Muscle of arm (tissue), 12 donors: ENCODE measurements around the gene STX1B. TPM values are rescaled to one million over a fixed set of nuclear protein-coding genes. Genes with fewer than 3 reads are reported as not detected.
A peak's percentile ranks its signal among the peaks of the same experiment; 100 is the strongest.
"Not testable (repeated sequence)": the region's sequence is repeated elsewhere in the genome, so short reads cannot be mapped to it uniquely, and the experiment has no call there.

Experiments used
- DNase-seq: peaks from one replicate; pipeline ENCODE4 v3.0.0-alpha.2; 2013
- polyA plus RNA-seq, 12 donors: library from polyadenylated mRNA; unstranded; fragments of 120-200 nt; gene quantifications; one replicate each; pipeline ENCODE4 v1.2.1, GENCODE V29; 2013; ENCODE audit not compliant: insufficient read length in 12 of 12

The STX1B gene
- polyA plus RNA-seq, 12 donors = 0.78 to 7.1 (median 1.5) TPM; not detected in 2

DNA sequence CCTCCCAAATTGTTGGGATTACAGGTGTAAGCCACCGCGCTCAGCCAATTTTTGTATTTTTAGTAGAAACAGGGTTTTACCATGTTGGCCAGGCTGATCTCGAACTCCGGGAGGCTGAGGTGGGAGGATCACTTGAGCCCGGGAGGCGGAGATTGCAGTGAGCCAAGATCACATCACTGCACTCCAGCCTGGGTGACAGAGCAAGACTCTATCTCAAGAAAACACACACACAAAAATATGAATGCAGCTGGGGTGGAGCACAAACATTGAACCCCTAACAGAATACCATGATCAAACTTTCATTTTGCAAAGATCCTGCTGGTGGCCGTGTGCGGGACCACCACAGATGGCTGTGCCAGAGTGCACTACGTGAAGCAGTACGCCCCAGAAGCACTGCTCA lies 7.3 kb upstream of the STX1B start:
- not testable (repeated sequence) for DNase-seq

DNA sequence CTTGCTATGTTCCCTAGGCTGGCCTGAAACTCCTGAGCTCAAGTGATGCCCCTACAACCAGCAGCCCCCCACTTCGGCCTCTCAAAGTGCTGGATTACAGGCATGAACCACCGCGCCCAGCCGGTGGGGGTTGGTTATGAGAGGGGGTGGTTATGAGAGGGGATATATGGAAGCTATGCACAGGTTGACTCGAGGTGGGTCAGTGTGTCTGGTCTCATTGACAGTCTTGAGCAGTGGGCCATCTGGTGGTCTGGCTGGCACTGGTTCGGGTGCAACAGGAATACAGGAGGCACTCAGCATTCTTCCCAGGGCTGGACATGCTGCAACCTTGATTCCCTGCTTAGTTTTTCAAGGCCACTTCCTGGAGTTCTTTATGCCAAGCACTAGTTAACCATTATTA lies 5.6 kb upstream of the STX1B start:
- DNase-seq = no peak

DNA sequence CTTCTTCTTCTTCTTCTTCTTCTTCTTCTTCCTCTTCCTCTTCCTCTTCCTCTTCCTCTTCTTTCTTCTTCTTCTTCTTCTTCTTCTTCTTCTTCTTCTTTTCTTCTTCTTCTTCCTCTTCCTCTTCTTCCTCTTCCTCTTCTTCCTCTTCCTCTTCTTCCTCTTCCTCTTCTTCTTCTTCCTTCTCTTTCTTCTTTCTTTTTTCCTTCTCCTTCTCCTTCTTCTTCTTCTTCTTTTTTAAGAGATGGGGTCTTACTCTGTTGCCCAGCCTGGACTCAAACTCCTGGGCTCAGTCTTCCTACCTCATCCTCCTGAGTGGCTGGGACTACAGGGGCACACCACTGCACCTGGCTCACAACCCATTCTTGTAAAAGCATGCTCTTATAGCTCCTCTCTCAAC lies 2.9 kb upstream of the STX1B start:
- DNase-seq = not testable (repeated sequence)

DNA sequence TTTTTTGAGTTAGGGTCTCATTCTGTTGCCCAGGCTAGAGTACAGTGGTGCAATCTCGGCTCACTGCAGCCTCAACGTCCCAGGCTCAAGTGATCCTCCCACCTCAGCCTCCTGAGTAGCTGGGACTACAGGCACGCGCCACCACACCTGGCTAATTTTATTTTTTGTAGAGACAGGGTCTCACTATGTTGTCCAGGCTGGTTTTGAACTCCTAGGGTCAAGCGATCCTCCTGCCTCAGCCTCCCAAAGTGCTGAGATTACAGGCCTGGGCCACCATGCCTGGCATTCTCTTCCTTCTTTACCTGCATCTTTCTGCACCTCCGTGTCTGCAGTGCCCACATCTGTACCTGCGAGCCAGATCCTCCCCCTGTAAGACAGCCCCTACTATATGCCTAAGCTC lies 1.4 kb upstream of the STX1B start:
- DNase-seq = not testable (repeated sequence)

DNA sequence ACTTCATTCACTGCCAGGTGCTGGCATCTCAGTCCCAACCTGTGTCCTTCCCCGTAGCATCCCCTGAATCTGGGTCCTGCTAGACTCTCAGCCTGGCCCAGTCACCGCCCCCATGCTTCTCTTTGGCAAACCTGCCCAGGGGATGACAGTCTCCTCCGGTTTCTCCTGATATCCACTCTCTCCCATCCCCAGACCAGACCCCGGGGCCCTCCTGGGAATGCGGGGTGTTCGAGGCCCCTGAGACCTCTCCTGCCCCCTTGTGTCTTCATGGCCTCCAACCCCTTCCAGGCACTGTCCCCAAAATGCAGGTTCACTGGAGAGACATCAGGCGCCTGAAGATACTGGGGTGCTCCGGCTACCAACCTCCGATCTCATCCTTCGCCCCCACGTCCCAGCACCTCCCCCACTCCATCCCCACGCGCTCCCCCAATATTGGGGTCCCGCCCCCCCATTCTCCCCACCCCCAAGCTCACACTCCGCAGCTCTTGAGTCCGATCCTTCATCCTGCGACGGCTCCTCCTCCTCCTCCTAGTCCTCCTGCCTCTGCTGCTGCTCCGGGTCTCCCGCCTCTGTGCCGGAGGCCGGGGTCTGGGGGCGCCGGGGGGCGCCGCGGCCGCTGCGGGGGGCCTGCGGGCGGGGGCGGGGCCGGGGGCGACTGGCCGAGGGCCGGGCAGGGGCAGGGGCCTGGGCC lies 399 bp downstream of the STX1B start:
- DNase-seq = no peak

DNA sequence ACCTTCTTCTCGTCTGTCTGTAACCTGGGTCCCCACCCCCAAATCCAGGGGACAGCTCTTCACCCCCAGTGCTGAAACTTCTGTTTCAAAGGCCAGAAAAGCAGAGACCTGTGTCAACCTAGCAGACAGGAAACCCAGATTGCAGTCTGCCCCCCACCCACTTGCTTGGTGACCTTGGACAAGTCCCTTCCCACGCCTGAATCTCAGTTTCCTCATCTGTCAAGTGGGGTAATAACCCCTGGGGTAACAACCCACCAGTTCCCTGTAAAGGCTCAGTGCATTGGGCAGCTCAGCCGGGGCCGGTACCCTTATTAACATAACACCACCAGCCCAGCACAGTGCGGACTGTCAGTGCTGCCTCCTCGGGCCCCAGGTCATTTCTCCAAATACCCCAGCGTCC lies 1.3 kb downstream of the STX1B start:
- no peak for DNase-seq

DNA sequence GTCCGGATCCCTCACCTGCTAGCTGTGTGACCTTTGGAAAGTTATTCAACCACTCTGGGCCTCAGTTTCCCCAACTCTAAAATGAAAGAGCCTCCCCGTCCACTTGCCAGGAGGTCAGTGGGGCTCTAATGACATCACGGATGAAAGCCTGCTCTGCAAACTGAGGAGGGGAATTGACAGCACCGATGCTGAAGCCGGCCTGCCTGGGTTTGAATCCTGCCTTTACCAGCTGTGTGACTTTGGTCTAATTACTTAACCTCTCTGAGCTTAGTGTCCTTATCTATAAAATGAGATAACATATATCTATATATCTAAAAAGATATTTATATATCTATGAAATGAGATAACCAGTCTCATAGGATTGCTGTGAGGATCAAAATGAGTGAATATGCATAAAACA lies 1.9 kb downstream of the STX1B start:
- no peak for DNase-seq

DNA sequence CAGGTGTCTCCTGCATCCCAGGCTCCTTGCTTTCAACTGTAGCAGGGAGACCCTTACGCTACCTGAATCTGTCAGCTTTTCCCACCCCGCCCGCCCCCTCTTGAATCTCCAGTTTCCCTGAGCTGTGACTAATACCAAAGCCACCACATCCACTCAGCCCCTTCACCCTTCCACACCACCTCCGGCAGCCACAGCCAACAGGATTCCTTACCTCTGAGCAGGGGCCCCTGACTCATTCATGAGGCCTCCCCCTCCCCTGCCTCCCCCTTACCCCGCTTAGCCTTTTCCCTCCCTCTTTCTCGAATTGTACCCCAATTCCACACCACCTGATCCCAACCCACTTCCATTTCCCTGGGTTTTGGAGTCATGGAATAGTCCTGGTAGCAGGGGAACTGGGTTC lies 2.3 kb downstream of the STX1B start:
- no peak for DNase-seq

DNA sequence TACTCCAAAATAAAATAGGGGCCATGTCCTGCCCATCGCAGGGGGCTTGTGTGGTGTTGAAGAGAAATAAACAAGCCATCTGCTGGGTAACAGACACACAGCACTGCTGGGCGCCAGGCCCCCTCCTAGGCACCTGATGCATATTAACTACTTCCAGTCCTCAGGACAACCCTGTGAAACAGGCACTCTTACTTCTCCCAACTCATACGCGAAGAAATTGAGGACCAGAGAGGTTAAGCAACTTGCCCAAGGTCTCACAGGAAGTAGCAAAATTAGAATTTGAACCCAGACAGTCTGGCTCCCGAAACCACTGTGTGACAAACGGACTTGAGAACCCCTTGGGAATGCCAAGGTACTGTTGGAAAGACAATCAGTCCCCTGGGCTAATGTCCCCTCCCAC lies 2.8 kb downstream of the STX1B start:
- DNase-seq = no peak

DNA sequence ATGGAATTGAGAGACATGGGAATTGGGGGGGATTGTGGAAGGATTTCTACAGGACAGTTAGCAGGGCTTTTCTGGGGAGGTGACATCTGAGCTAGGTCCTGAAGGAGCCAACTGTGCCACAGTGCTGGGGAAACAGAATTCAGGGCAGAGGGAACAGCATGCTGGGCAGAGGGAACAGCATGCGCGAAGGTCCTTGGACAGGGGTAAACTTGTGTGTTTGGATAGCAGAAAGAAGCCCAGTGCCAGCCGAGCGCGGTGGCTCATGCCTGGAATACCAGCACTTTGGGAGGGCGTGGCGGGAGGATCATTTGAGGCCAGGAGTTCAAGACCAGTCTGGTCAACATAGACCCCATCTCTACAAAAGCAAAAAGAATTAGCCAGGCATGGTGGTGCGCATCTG lies 3.8 kb downstream of the STX1B start:
- no peak for DNase-seq

DNA sequence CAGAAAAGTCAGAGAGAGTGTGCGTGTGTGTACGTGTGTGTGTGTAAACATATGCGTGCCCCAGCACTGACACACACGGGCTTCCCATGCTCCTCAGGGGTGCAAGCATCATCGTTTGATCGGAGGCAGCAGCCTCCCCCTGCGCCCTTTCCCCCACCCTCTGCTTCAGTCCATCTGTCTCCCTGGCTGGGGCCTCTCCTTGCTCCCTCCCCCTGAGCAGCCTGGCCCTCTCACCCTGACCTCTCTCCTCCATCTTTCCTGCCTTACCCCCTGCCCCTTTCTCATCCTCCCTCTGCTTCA lies 4.4 kb downstream of the STX1B start:
- DNase-seq = no peak

DNA sequence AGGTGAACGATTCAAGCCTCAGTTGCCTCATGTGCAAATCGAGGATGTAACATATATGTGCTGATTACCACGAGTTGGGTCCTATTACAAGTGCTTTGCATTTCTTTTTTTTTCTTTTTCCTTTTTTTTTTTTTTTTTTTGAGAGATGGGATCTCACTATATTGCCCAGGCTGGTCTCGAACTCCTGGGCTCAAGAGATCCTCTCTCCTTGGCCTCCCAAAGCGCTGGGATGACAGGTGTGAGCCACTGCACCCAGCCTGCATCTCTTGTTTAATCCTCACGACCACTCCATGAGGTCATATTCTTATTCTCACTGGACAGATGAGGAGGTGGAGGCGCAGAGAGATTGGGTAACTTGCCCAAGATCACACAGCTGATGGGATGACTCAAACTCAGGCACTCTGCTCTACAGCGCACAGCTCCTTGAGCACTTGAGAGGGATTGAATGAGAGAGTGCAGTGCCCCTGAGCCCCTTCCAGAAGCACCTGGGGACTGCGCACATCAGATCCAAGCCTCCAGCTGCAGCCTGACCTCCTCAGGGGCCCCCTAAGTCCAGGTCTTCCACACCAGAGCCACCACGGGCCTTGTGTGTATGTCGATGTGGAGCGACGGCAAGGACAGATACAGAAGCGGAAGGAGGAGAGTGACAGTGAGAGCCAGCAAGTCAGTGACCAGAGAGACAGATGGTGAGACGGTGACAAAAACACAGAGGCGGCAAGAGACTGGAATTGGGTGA lies 4.9 kb downstream of the STX1B start:
- DNase-seq = no peak

DNA sequence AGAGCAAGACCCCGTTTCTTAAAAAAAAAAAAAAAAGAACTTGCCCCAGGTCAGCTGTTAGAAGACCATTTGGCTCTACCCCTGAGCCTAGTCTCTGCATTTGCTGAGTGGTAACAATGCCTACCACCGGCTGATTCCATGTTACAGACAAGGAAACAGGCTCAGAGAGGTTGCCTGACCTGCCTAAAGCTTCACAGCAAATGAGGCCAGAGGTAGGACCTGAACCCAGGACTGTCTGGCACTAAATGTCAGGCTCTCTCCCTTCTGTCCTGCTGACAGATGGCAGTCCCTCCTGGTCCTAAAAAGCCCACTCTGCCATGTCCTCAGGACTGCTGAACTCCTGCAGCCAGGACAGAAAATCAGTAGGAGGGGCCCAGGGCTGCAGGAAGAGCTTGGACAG lies 5.8 kb downstream of the STX1B start:
- DNase-seq = no peak

DNA sequence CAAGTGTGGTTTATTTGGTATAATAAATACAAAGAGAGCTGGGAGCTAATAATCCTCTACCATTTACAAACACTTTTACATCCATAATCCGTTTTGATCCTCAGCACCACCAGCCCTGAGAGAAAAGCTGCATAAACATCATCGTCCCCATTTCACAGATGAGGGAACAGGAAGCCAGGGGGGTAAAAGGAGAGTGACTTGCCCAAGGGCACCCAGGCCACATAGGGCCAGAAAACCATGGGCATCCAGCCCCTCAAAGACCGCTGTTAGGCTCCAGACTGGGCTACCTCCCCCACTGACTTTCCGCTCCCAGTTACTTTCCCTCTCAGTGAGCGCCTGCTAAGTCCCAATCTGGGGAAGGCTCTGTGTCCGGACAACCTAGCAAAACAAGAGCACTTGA lies 6.7 kb downstream of the STX1B start:
- DNase-seq = no peak

DNA sequence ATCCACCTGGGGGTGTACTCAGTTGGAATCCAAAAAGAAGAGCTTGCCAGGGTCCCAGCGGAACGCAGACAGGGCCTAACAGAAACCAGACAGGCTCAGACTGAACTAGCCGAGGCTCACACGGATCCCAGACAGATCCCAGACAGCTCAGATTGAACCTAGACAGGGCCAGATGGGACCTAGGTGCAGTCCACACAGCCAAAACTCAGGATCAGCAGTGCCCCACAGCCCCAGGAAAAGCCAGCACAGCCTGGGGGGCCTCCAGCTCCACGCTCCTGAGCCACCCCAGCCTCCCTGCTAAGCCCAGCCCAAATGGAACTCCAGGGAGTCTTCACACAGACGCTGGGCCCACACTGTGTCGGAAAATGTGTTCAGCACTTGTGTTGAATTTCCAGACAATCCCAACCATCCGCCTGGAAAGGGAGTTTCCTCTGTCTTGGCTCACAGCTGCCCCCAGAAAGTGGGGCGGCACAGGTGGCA lies 7.5 kb downstream of the STX1B start:
- peak; percentile 48 for DNase-seq

DNA sequence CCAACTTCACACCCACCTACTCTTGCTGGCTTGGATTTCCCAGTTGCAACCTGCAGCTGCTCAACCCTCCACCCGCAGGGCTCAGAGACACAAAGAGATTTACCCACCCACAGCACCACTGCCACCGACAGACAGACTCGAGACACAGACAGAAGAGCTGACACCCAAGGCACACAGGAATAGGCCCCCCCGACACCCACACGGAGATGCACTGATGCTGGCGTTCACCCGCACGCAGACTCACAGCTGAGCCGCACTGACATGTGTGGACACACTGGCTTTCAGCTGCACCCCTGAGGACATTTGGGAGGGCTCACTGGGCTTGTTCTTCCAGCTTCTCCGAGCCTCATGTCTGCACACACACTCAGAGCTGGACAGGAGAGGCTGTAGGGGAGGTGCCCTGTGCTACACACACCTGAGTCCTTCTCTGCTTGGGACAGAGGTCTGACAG lies 8.2 kb downstream of the STX1B start:
- DNase-seq = no peak

DNA sequence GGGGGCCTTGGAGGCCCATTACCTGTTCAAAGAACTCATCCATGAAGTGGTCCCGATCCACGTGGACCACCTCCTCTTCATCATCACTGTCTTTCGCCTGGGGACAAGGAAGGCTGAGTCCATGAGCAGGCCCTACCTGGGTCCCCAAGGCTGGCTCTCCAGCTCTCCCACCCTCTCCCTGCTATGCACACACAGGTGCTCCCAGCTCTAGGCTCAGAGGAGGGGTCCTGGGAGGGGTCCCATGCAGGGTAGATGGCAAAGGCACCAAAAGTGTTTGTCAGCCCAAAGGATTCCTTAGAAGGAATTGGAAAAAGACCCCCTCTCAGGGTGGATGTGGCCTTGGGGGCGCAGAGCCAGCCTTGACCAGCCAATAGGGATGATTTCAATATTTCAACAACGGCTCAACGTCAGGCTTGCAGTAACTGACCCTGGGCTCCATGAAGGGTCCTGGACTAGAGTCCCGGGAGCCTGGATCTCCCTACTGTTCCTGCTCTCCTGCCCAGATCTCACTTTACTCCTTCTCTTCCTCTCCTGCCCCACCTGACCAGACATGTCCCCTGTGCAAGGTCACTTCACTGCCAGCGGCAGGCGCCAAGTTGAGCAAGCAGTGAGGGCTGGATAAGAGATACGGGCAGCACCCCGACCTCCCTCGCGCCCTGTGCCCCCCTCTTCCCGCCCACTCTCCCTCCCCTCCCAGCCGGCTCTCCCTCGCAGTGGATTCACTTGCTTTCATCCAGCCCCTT lies 8.8 kb downstream of the STX1B start:
- no peak for DNase-seq

DNA sequence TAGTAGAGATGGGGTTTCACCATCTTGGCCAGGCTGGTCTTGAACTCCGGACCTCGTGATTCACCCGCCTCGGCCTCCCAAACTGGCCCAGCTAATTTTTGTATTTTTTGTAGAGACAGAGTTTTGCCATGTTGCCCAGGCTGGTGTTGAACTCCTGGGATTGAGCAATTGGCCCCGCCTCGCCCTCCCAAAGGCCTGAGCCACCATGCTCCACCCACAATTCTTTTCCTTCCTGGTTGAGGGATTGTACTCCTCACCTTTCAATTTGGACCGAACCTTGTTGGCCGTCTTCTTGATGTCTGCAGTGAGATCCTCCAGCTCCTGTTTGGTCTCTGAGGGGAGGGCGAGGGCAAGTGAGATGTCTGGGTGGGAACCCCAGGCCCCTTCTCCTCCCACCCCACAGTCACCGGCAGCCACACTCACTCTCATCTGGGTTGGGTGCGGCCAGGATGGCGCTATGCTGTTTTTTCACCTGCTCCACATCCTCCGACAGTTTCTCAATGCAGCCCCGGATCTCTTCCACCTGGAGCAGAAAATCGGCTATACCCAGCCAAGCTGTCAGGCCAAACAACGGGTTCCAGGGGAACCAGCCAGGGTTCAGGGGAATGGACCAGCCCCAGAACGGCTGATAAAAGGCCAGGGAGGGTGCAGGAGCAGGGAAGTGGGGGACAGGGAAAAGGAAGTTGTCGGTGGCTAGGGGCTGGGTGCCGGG lies 9.6 kb downstream of the STX1B start:
- no peak for DNase-seq

DNA sequence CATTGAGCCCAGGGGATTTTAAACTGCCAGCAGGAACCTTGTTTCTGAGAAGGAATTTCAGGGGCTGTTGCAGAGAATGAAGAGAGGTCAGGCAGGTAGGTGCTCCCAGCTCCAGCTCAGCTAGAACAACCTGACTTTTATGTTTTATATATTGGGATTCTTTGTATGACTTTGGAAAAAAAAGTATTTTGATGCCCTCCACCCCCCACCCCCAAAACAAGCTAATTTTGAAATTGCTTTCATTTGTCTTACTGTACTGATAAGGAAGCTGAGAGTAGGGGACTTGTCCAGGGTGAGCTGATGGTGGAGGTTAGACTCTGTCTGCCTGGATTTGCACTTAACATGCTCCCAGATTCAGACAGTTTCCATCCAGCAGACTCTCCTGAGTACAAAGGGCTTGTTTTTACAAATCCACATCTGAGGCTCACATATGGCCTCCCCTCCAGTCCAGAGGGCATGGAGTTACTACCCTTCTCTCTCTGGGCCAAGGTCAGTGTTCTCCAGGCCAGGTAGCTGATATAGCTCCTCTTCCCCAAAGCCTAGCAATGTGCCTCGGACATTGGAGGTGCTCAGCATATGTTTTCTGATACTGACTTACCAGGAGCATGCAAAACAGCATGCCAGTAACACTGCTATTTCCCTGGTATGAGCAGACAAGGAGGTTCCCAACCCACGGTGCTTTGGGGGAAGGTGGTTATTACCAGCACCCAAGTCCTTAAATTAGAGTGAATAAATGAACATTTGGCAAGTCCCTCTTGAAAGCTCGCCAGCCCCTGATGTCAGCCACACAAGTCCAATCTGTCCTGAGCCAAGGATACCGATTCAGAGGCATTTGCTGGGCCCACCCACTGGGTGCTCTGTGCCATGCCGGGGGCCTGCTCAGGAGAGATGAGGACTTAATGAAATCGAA lies 11.3 kb downstream of the STX1B start:
- DNase-seq = no peak

DNA sequence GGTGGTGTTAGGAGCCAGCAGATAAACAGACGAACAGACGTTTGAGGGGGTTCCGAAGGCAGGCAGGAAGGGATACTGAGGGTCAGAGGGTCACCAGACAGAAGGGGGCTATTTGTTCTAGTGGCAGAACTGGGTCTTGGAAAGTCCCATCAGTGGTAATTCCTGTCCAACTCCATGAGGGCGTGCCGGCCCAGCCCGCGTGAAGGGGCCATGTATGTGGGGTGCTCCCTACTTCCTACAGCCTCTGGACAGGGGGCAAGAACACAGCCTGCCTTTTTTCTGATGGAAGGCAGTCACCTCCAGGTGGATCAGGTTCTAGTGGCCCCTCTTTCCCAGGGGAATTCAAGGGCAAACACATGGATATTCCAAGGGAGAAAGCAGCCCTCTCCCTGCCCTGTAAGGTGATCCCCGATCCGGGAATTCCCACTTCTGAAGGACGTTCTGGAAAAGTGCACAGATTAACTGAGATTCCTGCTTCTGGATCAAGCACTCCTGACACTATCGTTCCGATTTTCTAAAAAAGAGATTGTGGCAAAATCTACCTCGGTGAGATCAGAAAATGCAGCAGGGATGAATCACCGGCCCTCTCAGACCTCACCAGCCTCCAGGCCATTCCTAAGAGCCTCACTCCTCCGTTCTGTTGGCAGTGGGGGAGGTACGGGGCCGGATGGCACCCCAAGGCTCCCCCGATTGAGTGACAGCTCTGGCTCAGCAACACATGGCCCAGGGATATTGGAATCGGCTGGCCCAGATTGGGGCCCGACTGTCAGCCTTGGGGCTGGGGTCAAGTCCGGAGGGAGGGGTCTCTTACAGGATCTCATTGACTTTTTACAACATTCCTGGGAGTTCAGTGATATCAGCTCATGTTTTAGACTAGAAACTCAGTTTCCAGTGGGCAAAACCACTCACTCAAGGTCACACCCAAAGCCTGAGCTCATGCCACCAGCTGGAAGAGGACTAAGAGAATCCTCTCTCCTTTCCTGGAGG lies 12.4 kb downstream of the STX1B start:
- DNase-seq = no peak
